ENCODE measurements around the gene GJB1. TPM values are rescaled to one million over a fixed set of nuclear protein-coding genes. Genes with fewer than 3 reads are reported as not detected.

Gene GJB1
- total and polyA plus RNA-seq, 3 donors from 2014 or later = 22.8 to 78.5 (median 26.2) TPM

- H3K36me3 ChIP-seq (ENCODE audit: low read depth, missing control alignments) = no peaks in the 10 kb centered on the region
- H3K4me3 ChIP-seq = no peak overlapping the region
- DNase-seq = no peak
- H3K27ac ChIP-seq = no peak overlapping the region
- H3K4me1 ChIP-seq = no peaks in the 10 kb centered on the region
- H3K27me3 ChIP-seq = no peaks in the 10 kb centered on the region
- WGBS, 2 donors = 76 to 93% methylated on average over 3 to 6 of the region's 6 CpGs
- intact Hi-C loops (cut with DNase I; ENCODE audit: low total_unique reads) = no loop called here
- no peak for TF ChIP-seq CTCF (IDR thresholded peaks at IDR 0.05)
- no peak for TF ChIP-seq POLR2A (IDR thresholded peaks at IDR 0.05)
- no peaks in the 10 kb centered on the region for H3K9me3 ChIP-seq
Measured at GRCh38 chrX:71241301-71241700, 18.3 kb downstream of the GJB1 start.

GRCh38 chrX:71244359-71245128, 21.5 kb downstream of the GJB1 start:
- H3K4me1 ChIP-seq = no peaks in the 10 kb centered on the region
- intact Hi-C loops (cut with DNase I; ENCODE audit: low total_unique reads) = no loop called here
- WGBS, 2 donors = 86 to 93% methylated on average over 4 to 9 of the region's 9 CpGs
- H3K4me3 ChIP-seq = no peak overlapping the region
- H3K9me3 ChIP-seq = no peaks in the 10 kb centered on the region
- DNase-seq = no peak
- TF ChIP-seq CTCF (IDR thresholded peaks at IDR 0.05) (no peak), POLR2A (IDR thresholded peaks at IDR 0.05) (no peak)
- H3K27me3 ChIP-seq = no peaks in the 10 kb centered on the region
- H3K27ac ChIP-seq = no peak overlapping the region
- H3K36me3 ChIP-seq (ENCODE audit: low read depth, missing control alignments) = no peaks in the 10 kb centered on the region

- DNase-seq = no peak
- Histone ChIP-seq H3K27me3 (no peaks in the 10 kb centered on the region), H3K36me3 (ENCODE audit: low read depth, missing control alignments) (no peaks in the 10 kb centered on the region), H3K9me3 (no peaks in the 10 kb centered on the region), H3K27ac (no peak overlapping the region), H3K4me1 (no peaks in the 10 kb centered on the region), H3K4me3 (no peak overlapping the region)
- intact Hi-C loops (cut with DNase I; ENCODE audit: low total_unique reads) = no loop called here
- 52 to 80% methylated on average over 1 to 2 of the region's 2 CpGs for WGBS, 2 donors
- TF ChIP-seq CTCF (IDR thresholded peaks at IDR 0.05) (no peak), POLR2A (IDR thresholded peaks at IDR 0.05) (no peak)
Measured at GRCh38 chrX:71245159-71245558, 22.1 kb downstream of the GJB1 start.

GRCh38 chrX:71250841-71251240, 27.8 kb downstream of the GJB1 start:
- H3K9me3 ChIP-seq = no peaks in the 10 kb centered on the region
- H3K36me3 ChIP-seq (ENCODE audit: low read depth, missing control alignments) = no peaks in the 10 kb centered on the region
- no peaks in the 10 kb centered on the region for H3K27me3 ChIP-seq
- no peak overlapping the region for H3K4me3 ChIP-seq
- no peak for TF ChIP-seq CTCF (IDR thresholded peaks at IDR 0.05)
- TF ChIP-seq POLR2A (IDR thresholded peaks at IDR 0.05) = no peak
- WGBS, 2 donors = 39% methylated on average over 9 of the region's 9 CpGs; no CpG with 5 or more reads in 1 of the 2 donors
- intact Hi-C loops (cut with DNase I; ENCODE audit: low total_unique reads) = loop anchor here (10.0 kb wide), 1 partner anchor 66 kb away; no protein-coding TSS in a partner anchor
- DNase-seq = no peak
- H3K27ac ChIP-seq = no peak overlapping the region
- peaks cover 6% of the 10 kb centered on the region for H3K4me1 ChIP-seq
